BE2C (cell line): Measurements from ENCODE around the gene RASAL3.
"Not testable (repeated sequence)": the region's sequence is repeated elsewhere in the genome, so short reads cannot be mapped to it uniquely, and the experiment has no call there.

Experiments
- DNase-seq: peaks from one replicate; pipeline ENCODE4 v3.0.0-alpha.2; 2020
- H3K27me3 ChIP-seq: fragments of 250-450 bp; sonication (Bioruptor Pico); 2 replicates; pipeline ENCODE4 v1.5.1; 2020; ENCODE audit warnings: mild to moderate bottlenecking
- H3K36me3 ChIP-seq: fragments of 250-450 bp; sonication (Bioruptor Pico); 2 replicates; pipeline ENCODE4 v1.5.1; 2020; ENCODE audit warnings: mild to moderate bottlenecking
- H3K4me1 ChIP-seq: fragments of 250-450 bp; sonication (Bioruptor Pico); 2 replicates; pipeline ENCODE4 v1.5.1; 2020
- H3K4me3 ChIP-seq: 2 replicates; pipeline ENCODE4 v1.5.1; 2011; ENCODE audit warnings: low read depth, low read length
- H3K9me3 ChIP-seq: fragments of 250-450 bp; sonication (Bioruptor Pico); 2 replicates; pipeline ENCODE4 v1.5.1; 2020
- TF ChIP-seq, protein P1 (sequence below): IDR thresholded peaks from 2 replicates; pipeline ENCODE4 v1.5.1; 2012; ENCODE audit warnings: mild to moderate bottlenecking, low read depth, low read length

The RASAL3 gene

DNA sequence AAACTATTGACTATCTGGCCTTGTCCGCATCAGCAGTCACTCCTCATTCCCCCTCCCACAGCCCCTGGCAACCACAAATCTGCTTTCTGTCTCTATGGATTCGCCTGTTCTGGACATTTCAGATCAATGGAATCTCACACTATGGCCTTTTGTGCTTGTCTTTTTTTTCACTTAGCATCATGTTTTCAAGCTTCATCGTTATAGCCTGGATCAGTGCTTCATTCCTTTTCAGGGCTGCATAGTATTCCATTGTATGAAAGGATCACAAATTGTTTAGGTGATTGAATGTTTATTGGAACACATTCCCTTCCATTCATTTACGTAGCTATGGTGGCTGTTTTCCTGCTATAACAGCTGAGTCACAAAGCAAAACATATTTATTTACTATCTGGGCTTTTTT, 22.7 kb upstream of the RASAL3 start:
- no peaks in the 10 kb centered on the region for H3K27me3 ChIP-seq
- TF ChIP-seq, protein P1, sequence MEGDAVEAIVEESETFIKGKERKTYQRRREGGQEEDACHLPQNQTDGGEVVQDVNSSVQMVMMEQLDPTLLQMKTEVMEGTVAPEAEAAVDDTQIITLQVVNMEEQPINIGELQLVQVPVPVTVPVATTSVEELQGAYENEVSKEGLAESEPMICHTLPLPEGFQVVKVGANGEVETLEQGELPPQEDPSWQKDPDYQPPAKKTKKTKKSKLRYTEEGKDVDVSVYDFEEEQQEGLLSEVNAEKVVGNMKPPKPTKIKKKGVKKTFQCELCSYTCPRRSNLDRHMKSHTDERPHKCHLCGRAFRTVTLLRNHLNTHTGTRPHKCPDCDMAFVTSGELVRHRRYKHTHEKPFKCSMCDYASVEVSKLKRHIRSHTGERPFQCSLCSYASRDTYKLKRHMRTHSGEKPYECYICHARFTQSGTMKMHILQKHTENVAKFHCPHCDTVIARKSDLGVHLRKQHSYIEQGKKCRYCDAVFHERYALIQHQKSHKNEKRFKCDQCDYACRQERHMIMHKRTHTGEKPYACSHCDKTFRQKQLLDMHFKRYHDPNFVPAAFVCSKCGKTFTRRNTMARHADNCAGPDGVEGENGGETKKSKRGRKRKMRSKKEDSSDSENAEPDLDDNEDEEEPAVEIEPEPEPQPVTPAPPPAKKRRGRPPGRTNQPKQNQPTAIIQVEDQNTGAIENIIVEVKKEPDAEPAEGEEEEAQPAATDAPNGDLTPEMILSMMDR, result no peak
- H3K4me1 ChIP-seq, result no peaks in the 10 kb centered on the region
- no peak overlapping the region for H3K4me3 ChIP-seq
- DNase-seq, result no peak
- H3K9me3 ChIP-seq, result 0 out of 2 replicates have a peak, but pooled peaks cover 3% of the 10 kb centered on the region
- no peaks in the 10 kb centered on the region for H3K36me3 ChIP-seq

DNA sequence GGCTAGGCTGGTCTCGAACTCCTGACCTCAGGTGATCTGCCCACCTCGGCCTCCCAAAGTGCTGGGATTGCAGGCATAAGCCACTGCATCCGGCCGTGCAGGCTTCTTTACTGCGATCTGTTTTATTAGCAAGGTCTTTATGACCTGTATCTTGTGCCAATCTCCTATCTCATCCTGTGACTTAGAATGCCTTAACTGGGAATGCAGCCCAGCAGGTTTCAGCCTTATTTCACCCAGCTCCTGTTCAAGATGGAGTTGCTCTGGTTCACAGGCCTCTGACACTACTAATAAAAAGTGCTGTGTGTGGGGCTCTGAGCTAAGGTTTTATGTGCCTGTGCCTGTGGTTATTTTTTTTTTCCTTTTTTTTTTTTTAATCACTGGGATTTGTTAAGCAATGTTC, 21.4 kb upstream of the RASAL3 start:
- not testable (repeated sequence) for DNase-seq, H3K36me3 ChIP-seq, H3K4me1 ChIP-seq, H3K27me3 ChIP-seq, H3K4me3 ChIP-seq, H3K9me3 ChIP-seq

DNA sequence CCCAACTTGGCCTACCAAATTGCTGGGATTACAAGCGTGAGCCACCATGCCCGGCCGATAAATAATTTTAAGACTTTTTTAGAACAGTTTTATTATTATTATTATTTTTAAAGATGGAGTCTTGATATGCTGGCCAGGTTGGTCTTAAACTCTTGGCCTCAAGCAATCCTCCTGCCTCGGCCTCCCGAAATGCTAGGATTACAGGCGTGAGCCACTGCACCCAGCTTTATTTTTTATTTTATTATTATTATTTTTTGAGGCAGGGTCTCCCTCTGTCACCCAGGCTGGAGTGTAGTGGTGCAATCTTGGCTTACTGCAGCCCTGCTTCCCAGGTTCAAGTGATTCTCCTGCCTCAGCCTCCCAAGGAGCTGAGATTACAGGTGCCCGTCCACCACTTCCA, 16.7 kb upstream of the RASAL3 start:
- DNase-seq, H3K27me3 ChIP-seq, H3K9me3 ChIP-seq, H3K4me3 ChIP-seq, H3K4me1 ChIP-seq, H3K36me3 ChIP-seq: not testable (repeated sequence)

DNA sequence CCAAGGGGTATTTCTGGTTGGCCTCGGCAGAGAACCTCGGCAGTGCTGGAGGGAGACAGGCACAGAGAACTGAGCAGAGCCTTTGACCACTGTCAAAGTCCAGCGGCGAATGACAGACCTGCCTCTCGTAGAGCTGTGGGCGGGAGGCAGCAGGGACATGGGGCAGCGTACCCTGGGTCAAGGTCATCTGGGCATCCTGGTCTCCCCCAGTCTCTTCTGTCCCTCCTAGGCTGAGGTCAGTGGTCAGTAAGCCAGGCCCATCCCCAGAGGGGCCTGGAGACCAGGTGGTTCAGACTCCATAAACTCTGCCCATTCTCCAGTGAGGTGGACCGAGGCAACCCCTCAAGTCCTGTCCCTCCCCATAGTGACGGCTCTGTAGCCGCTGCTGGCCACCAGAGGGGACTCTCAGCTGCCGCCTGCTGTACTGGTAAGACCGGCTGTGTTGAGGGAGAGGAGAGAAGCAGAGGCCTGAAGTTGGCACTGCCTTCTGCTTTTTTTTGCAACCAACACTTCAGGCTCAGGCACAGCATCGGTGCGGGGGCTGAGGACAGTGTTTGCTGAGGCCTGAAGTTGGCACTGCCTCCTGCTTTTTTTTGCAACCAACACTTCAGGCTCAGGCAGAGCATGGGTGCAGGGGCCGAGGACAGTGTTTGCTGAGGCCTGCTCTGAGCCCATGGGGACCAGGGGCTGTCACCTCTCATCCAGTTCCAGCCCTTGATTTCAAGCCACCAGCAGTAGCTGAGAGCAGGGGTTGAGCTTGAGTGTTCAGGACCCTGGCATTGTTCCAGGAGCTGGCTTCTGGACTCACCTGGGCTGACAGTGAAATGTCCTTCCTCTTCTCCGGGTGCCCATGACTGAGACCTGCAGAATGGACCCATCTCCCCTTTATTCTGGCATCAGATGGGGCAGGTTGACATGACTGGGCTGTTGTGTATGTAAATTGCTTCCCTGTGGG, 15.3 kb upstream of the RASAL3 start, which contains the start of gene PGLYRP2:
TSS of gene PGLYRP2 (minus strand) at position 111 of the 955 bp plus-strand sequence. CDS start 130 bp downstream, outside the sequence.
- no peaks in the 10 kb centered on the region for H3K27me3 ChIP-seq
- no peak for DNase-seq
- no peak within 1 kb of the TSS for H3K4me3 ChIP-seq
- no peaks in the 10 kb centered on the region for H3K9me3 ChIP-seq
- no peaks in the 10 kb centered on the region for H3K36me3 ChIP-seq
- H3K4me1 ChIP-seq, result no peaks in the 10 kb centered on the region
- TF ChIP-seq, protein P1, result 0 out of 2 replicates have a peak, but pooled peaks have one; percentile 1

DNA sequence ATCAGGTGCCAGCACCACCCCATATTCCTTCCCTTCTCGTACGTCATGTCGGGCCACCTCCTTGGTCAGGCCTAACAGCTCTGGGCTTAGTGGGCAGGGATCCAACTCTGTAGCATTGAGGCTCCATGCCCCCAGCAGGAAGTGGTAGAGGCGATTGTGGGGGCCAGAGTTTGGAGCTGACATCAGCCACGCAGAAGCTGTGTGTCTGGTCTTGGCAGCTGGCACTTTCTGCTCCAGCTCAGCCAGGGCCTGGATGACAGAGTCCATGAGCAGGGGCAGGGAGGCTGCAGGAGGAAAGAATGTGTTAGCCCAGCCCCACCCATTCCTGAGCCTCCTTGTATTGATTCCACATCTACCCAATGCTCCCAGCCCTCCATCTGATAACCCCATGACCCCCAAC, 12.0 kb upstream of the RASAL3 start:
- TF ChIP-seq, protein P1, result no peak
- DNase-seq, result no peak
- Histone ChIP-seq H3K4me1 (no peaks in the 10 kb centered on the region), H3K36me3 (no peaks in the 10 kb centered on the region), H3K9me3 (no peaks in the 10 kb centered on the region), H3K4me3 (no peak overlapping the region), H3K27me3 (no peaks in the 10 kb centered on the region)

DNA sequence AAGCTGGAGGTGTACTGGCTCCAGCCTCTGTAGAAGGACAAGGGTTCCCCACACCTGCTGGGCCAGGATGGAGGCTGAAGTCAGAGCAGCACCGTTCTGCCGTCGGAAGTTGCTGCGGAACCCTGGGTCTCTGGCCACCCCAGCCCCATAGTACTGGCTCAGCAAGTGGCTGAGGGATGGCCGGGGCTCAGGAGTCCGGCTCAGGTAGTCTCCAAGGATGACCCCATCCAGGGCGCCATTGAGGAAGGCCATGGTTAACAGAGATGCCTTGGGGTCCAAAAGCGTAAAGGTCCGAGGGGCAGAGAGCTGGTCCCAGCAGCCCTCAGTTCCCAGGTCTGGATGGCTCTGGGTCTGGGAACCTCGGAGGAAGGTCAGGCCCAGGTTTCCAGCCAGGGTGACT, 11.3 kb upstream of the RASAL3 start:
- TF ChIP-seq, protein P1, result no peak
- Histone ChIP-seq H3K36me3 (no peaks in the 10 kb centered on the region), H3K4me1 (no peaks in the 10 kb centered on the region), H3K9me3 (no peaks in the 10 kb centered on the region), H3K27me3 (peaks cover 1% of the 10 kb centered on the region; the same call in 1 of the 2 replicates), H3K4me3 (no peak overlapping the region)
- no peak for DNase-seq

DNA sequence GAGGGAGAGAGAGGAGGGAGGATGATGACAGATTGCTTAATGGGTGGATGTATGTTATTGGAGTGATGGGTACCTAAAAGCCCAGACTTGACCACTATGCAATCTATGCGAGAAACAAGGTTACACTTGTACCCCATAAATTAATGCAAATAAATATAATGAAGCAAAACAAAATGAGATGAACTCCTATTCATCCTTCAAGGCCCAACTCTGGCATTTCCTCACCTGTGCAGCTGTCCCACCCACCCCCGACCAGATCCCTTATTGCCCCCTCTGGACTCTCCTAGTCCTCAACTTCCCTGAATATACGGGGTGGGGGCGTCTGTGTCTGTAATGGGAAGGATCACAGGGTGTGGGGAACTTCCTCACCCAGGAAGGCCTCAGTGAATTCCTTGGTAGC, 10.8 kb upstream of the RASAL3 start:
- no peak for DNase-seq
- no peaks in the 10 kb centered on the region for H3K4me1 ChIP-seq
- peaks cover 6% of the 10 kb centered on the region; the same call in 1 of the 2 replicates for H3K27me3 ChIP-seq
- no peaks in the 10 kb centered on the region for H3K9me3 ChIP-seq
- TF ChIP-seq, protein P1, result no peak
- H3K4me3 ChIP-seq, result no peak overlapping the region
- no peaks in the 10 kb centered on the region for H3K36me3 ChIP-seq

DNA sequence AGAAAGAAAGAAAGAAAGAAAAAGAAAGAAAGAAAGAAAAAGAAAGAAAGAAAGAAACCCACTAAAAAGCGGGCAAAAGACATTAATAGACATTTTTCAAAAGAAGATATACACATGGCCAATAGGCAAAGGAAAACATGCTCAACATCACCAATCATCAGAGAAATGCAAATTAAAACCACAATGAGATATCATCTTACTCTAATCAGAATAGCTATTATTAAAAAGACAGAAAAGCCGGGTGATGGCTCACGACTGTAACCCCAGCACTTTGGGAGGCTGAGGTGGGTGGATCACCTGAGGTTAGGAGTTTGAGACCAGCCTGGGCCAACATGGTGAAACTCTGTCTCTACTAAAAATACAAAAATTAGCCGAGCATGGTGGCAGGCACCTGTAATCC, 9.5 kb upstream of the RASAL3 start:
- not testable (repeated sequence) for DNase-seq, H3K9me3 ChIP-seq, H3K4me1 ChIP-seq, H3K36me3 ChIP-seq, H3K4me3 ChIP-seq
- H3K27me3 ChIP-seq, result peaks cover 19% of the 10 kb centered on the region
